ENCODE measurements around the gene JAZF1. TPM values are rescaled to one million over a fixed set of nuclear protein-coding genes. Genes with fewer than 3 reads are reported as not detected.

The JAZF1 gene
- total and polyA plus RNA-seq, 10 of the 15 experiments (the other 5 are each of a cell fraction or from before 2014, with no cell fraction given) = 0.04 to 0.82 (median 0.15) TPM; not detected in 3

DNA sequence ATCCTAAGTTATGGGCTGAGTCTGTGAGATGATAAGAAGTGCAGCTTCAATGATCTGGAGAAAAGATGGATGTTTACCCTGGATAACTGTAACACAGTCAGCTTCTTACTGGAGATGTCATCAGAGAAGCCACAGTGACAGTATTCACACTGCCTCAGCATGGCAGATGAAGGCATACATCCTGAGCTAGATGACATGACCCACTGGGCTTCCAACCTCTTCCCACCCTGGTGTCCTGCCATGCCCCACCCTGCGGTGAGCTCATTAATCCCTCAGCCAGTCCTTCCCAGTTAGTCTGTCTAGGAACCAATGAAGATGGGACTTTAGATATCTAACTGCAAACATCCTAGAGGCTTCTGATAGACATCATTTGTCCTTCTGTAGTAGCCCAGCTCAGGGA is 226.8 kb downstream of the JAZF1 start:
- intact Hi-C loops (cut with micrococcal nuclease; ENCODE audit: unreplicated experiment) = no loop called here
- ATAC-seq = no peak
- no peaks in the 10 kb centered on the region for H3K9me3 ChIP-seq (replicated peaks; ENCODE audit: control insufficient read depth, insufficient read depth, low read length)
- FAIRE-seq = no peak
- no peaks in the 10 kb centered on the region for H3K4me1 ChIP-seq (ENCODE audit: control insufficient read depth, insufficient read depth, low read length)
- ChIA-PET SMC1A (ENCODE audit: uncharacterized antibody, unreplicated experiment) (interaction anchor here (1.1 kb wide), 1 partner anchor 792 kb away, joined by 3 read pairs; no protein-coding TSS in a partner anchor), RAD21 (ENCODE audit: unreplicated experiment) (no interaction called here), POLR2A (no interaction called here), CTCF (interaction anchor here (1.1 to 1.3 kb wide), 2 partner anchors 10 to 67 kb away, joined by 3 read pairs; no protein-coding TSS in a partner anchor)
- H2AFZ ChIP-seq (ENCODE audit: control insufficient read depth, low read depth, low read length) = no peak overlapping the region
- no peaks in the 10 kb centered on the region for H3K79me2 ChIP-seq (ENCODE audit: control insufficient read depth, insufficient read depth, low read length)
- no peak overlapping the region for H3K27ac ChIP-seq (ENCODE audit: control insufficient read depth, insufficient read depth)
- DNase-seq (ENCODE audit: low read depth, low spot score) = no peak
- H3K9ac ChIP-seq (ENCODE audit: control insufficient read depth, insufficient read depth, low read length) = no peak overlapping the region
- in situ Hi-C loops (cut with MboI) = no loop called here
- H3K27me3 ChIP-seq (replicated peaks in 1 of 2; ENCODE audit: control insufficient read depth in 2 of 2, insufficient read depth in 2 of 2, low read length in 1 of 2) = peaks cover under 1 to 3% of the 10 kb centered on the region in 2 experiments; a peak in 3 of 4 replicates
- no TSS peak for BruUV-seq (replicated peaks)
- no peak overlapping the region for H3K4me3 ChIP-seq
- H3K36me3 ChIP-seq (ENCODE audit: control insufficient read depth in 2 of 2, insufficient read depth in 2 of 2, low read length in 1 of 2) = no peaks in the 10 kb centered on the region
- H3K4me2 ChIP-seq (ENCODE audit: control insufficient read depth, insufficient read depth) = no peak overlapping the region
- no peaks in the 10 kb centered on the region for H4K20me1 ChIP-seq (ENCODE audit: control insufficient read depth, insufficient read depth)
- 80% methylated on average over 1 of the region's 1 CpG for WGBS (ENCODE audit: insufficient coverage, insufficient replicate concordance, low lambda C conversion rate, missing lambda C conversion rate)
- no peak for TF ChIP-seq TAF1 (IDR thresholded peaks at IDR 0.05; ENCODE audit: borderline replicate concordance, low read depth, low read length)
- TF ChIP-seq ZBED1 (IDR thresholded peaks at IDR 0.05; ENCODE audit: borderline replicate concordance) = no peak
- TF ChIP-seq, protein P1, sequence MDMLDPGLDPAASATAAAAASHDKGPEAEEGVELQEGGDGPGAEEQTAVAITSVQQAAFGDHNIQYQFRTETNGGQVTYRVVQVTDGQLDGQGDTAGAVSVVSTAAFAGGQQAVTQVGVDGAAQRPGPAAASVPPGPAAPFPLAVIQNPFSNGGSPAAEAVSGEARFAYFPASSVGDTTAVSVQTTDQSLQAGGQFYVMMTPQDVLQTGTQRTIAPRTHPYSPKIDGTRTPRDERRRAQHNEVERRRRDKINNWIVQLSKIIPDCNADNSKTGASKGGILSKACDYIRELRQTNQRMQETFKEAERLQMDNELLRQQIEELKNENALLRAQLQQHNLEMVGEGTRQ (IDR thresholded peaks at IDR 0.05; ENCODE audit: borderline replicate concordance, low read depth, low read length) = no peak
- TF ChIP-seq NR2C1 (IDR thresholded peaks at IDR 0.05) = no peak
- TF ChIP-seq SRF (IDR thresholded peaks at IDR 0.05; ENCODE audit: low read depth in 2 of 2, low read length in 2 of 2) = no peak
- no peak for TF ChIP-seq MTA2 (IDR thresholded peaks at IDR 0.05; ENCODE audit: low read depth)
- no peak for TF ChIP-seq EP300 (IDR thresholded peaks at IDR 0.05; ENCODE audit: borderline replicate concordance in 1 of 2, control insufficient read depth in 1 of 2, low read depth in 2 of 2, low read length in 2 of 2)
- TF ChIP-seq RB1 (IDR thresholded peaks at IDR 0.05; ENCODE audit: borderline replicate concordance) = no peak
- TF ChIP-seq DPF2 (IDR thresholded peaks at IDR 0.05) = no peak
- no peak for TF ChIP-seq NFIC (IDR thresholded peaks at IDR 0.05; ENCODE audit: low read depth, low read length)
- TF ChIP-seq NFXL1 (IDR thresholded peaks at IDR 0.05; ENCODE audit: borderline replicate concordance) = no peak
- no peak for TF ChIP-seq ZBTB40 (IDR thresholded peaks at IDR 0.05; ENCODE audit: borderline replicate concordance)
- no peak for TF ChIP-seq STAT1 (conservative IDR thresholded peaks at IDR 0.05)
- TF ChIP-seq HCFC1 (IDR thresholded peaks at IDR 0.05; ENCODE audit: low read length) = no peak
- TF ChIP-seq BMI1 (IDR thresholded peaks at IDR 0.05; ENCODE audit: borderline replicate concordance) = no peak
- TF ChIP-seq, protein P2, sequence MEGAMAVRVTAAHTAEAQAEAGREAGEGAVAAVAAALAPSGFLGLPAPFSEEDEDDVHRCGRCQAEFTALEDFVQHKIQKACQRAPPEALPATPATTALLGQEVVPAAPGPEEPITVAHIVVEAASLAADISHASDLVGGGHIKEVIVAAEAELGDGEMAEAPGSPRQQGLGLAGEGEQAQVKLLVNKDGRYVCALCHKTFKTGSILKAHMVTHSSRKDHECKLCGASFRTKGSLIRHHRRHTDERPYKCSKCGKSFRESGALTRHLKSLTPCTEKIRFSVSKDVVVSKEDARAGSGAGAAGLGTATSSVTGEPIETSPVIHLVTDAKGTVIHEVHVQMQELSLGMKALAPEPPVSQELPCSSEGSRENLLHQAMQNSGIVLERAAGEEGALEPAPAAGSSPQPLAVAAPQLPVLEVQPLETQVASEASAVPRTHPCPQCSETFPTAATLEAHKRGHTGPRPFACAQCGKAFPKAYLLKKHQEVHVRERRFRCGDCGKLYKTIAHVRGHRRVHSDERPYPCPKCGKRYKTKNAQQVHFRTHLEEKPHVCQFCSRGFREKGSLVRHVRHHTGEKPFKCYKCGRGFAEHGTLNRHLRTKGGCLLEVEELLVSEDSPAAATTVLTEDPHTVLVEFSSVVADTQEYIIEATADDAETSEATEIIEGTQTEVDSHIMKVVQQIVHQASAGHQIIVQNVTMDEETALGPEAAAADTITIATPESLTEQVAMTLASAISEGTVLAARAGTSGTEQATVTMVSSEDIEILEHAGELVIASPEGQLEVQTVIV (IDR thresholded peaks at IDR 0.05; ENCODE audit: borderline replicate concordance, partially characterized antibody) = no peak
- TF ChIP-seq, protein P3, sequence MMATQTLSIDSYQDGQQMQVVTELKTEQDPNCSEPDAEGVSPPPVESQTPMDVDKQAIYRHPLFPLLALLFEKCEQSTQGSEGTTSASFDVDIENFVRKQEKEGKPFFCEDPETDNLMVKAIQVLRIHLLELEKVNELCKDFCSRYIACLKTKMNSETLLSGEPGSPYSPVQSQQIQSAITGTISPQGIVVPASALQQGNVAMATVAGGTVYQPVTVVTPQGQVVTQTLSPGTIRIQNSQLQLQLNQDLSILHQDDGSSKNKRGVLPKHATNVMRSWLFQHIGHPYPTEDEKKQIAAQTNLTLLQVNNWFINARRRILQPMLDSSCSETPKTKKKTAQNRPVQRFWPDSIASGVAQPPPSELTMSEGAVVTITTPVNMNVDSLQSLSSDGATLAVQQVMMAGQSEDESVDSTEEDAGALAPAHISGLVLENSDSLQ (IDR thresholded peaks at IDR 0.05) = no peak
